ENCODE measurements around the gene DUT.

DUT gene

DNA sequence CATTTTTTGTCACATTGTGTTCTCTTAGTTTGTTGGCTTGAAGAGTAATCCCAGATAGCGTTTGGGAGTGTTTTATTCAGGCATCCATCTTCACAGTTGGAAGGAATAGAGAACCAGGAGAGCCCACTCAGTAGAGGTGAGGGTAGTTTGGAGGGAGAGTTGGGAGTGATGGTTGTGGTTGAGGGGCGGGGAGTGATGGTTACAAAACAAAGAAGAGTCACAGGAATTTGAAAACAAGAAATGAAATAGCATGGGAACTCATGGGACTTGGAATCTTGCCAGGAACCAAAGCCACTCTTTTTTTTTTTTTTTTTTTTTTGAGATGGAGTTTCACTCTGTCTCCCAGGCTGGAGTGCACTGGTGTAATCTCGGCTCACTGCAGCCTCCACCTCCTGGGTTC, 36.3 kb downstream of the DUT start:
- H3K79me2 ChIP-seq (ENCODE audit: insufficient read depth, low read length), result no peaks in the 10 kb centered on the region
- no peaks in the 10 kb centered on the region for H4K20me1 ChIP-seq (ENCODE audit: low read depth, low read length)
- H3K4me3 ChIP-seq (ENCODE audit: insufficient read depth, low read length, poor library complexity, severe bottlenecking), result no peak overlapping the region
- no peaks in the 10 kb centered on the region for H3F3A ChIP-seq (ENCODE audit: insufficient read depth)
- no peaks in the 10 kb centered on the region for H3K9me2 ChIP-seq (replicated peaks; ENCODE audit: insufficient read depth, low read length)
- no peak overlapping the region for H3K27ac ChIP-seq (ENCODE audit: low read depth, low read length)
- no peak overlapping the region for H3K9ac ChIP-seq (ENCODE audit: low read length)
- no peaks in the 10 kb centered on the region for H3K36me3 ChIP-seq (ENCODE audit: low read length)
- H3K27me3 ChIP-seq (ENCODE audit: low read length), result no peaks in the 10 kb centered on the region; the same call in 1 of the 2 replicates
- no peak overlapping the region for H2AFZ ChIP-seq (ENCODE audit: low read depth, low read length, severe bottlenecking)
- no peaks in the 10 kb centered on the region for H3K9me3 ChIP-seq (ENCODE audit: insufficient read depth, low read length)
- H3K4me2 ChIP-seq (ENCODE audit: low read depth, low read length, poor library complexity, severe bottlenecking), result no peak overlapping the region
- no peak for TF ChIP-seq CTCF (IDR thresholded peaks at IDR 0.05; ENCODE audit: insufficient read depth, low read length, poor library complexity, severe bottlenecking)
- no peak for TF ChIP-seq EZH2phosphoT487 (conservative IDR thresholded peaks at IDR 0.05; ENCODE audit: low read length)

GRCh38 chr15:48370460-48370859, 39.2 kb downstream of the DUT start:
- no peaks in the 10 kb centered on the region for H3K9me2 ChIP-seq (replicated peaks; ENCODE audit: insufficient read depth, low read length)
- no peak overlapping the region for H2AFZ ChIP-seq (ENCODE audit: low read depth, low read length, severe bottlenecking)
- no peak overlapping the region for H3K27ac ChIP-seq (ENCODE audit: low read depth, low read length)
- TF ChIP-seq CTCF (IDR thresholded peaks at IDR 0.05; ENCODE audit: insufficient read depth, low read length, poor library complexity, severe bottlenecking), result no peak
- TF ChIP-seq EZH2phosphoT487 (conservative IDR thresholded peaks at IDR 0.05; ENCODE audit: low read length), result no peak
- no peaks in the 10 kb centered on the region for H4K20me1 ChIP-seq (ENCODE audit: low read depth, low read length)
- no peaks in the 10 kb centered on the region for H3K27me3 ChIP-seq (ENCODE audit: low read length)
- no peak overlapping the region for H3K4me3 ChIP-seq (ENCODE audit: insufficient read depth, low read length, poor library complexity, severe bottlenecking)
- no peaks in the 10 kb centered on the region for H3K36me3 ChIP-seq (ENCODE audit: low read length)
- no peak overlapping the region for H3K4me2 ChIP-seq (ENCODE audit: low read depth, low read length, poor library complexity, severe bottlenecking)
- H3K79me2 ChIP-seq (ENCODE audit: insufficient read depth, low read length), result no peaks in the 10 kb centered on the region
- no peaks in the 10 kb centered on the region for H3K9me3 ChIP-seq (ENCODE audit: insufficient read depth, low read length)
- no peaks in the 10 kb centered on the region for H3F3A ChIP-seq (ENCODE audit: insufficient read depth)
- no peak overlapping the region for H3K9ac ChIP-seq (ENCODE audit: low read length)

GRCh38 chr15:48371550-48371949, 40.3 kb downstream of the DUT start:
- no peaks in the 10 kb centered on the region for H3K9me3 ChIP-seq (ENCODE audit: insufficient read depth, low read length)
- no peaks in the 10 kb centered on the region for H3F3A ChIP-seq (ENCODE audit: insufficient read depth)
- H3K27ac ChIP-seq (ENCODE audit: low read depth, low read length), result no peak overlapping the region
- no peaks in the 10 kb centered on the region for H3K79me2 ChIP-seq (ENCODE audit: insufficient read depth, low read length)
- no peak overlapping the region for H3K4me3 ChIP-seq (ENCODE audit: insufficient read depth, low read length, poor library complexity, severe bottlenecking)
- no peaks in the 10 kb centered on the region for H3K27me3 ChIP-seq (ENCODE audit: low read length)
- TF ChIP-seq EZH2phosphoT487 (conservative IDR thresholded peaks at IDR 0.05; ENCODE audit: low read length) (no peak), CTCF (IDR thresholded peaks at IDR 0.05; ENCODE audit: insufficient read depth, low read length, poor library complexity, severe bottlenecking) (no peak)
- no peaks in the 10 kb centered on the region for H3K36me3 ChIP-seq (ENCODE audit: low read length)
- H3K4me2 ChIP-seq (ENCODE audit: low read depth, low read length, poor library complexity, severe bottlenecking), result no peak overlapping the region
- H4K20me1 ChIP-seq (ENCODE audit: low read depth, low read length), result no peaks in the 10 kb centered on the region
- no peaks in the 10 kb centered on the region for H3K9me2 ChIP-seq (replicated peaks; ENCODE audit: insufficient read depth, low read length)
- H2AFZ ChIP-seq (ENCODE audit: low read depth, low read length, severe bottlenecking), result no peak overlapping the region
- no peak overlapping the region for H3K9ac ChIP-seq (ENCODE audit: low read length)
